ENCODE measurements around the gene HEBP1.
A peak's percentile ranks its signal among the peaks of the same experiment; 100 is the strongest.
"Not testable (repeated sequence)": the region's sequence is repeated elsewhere in the genome, so short reads cannot be mapped to it uniquely, and the experiment has no call there.

Gene HEBP1, protein sequence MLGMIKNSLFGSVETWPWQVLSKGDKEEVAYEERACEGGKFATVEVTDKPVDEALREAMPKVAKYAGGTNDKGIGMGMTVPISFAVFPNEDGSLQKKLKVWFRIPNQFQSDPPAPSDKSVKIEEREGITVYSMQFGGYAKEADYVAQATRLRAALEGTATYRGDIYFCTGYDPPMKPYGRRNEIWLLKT

DNA sequence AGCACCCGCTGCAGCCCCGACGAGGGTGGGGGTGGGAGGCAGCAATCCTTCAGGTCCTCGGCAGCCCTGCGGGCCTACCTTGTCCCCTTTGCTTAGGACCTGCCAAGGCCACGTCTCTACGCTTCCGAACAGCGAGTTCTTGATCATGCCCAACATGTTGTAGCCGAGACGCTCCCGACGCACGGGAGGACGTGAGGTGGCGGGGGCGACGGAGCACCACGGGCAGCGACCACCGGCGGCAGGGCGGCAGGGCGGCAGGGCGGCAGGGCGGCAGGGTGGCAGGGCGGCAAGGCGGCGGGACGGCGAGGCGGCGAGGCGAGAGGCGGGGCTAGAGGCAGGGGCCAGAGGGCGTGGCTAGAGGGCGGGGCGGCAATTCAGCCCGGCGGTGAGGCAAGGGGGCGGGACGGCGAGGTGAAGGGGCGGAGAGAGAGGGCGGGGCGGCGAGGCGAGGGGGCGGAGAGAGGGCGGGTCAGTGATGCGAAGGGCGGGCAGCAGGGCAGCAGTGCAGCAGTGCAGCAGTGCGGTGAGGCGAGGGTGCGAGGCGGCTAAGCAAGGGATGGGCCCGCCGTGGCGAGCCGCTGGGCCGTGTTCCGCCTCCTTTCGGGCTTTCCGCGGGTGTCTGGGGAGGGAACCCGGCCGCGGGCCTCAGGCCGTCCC lies at the start of gene HEBP1:
Gene HEBP1 (minus strand): TSS at position 307 of the 657 bp plus-strand sequence. CDS start 151 bp downstream, at position 156.
- peak; percentile 81 for DNase-seq

DNA sequence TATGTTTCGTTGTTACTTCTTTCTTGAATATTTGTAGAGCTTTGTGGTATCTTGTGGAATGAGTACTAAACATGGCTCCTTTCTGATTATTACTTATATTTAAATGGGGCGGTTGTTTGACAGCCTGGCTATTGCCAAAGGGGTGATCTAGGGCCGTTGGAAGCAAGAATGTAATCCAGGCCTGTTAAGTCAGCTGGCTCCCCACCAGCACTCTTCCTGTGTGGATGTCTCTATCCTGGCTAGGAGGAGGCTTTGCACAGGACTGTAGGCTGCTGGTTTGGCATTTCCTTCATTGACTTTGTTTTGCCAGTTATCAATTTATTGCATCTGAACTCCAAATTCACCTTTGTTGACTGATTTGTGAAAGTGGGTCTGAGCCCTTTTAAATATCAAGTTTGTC lies 49.8 kb upstream of the HEBP1 start:
- DNase-seq: no peak

DNA sequence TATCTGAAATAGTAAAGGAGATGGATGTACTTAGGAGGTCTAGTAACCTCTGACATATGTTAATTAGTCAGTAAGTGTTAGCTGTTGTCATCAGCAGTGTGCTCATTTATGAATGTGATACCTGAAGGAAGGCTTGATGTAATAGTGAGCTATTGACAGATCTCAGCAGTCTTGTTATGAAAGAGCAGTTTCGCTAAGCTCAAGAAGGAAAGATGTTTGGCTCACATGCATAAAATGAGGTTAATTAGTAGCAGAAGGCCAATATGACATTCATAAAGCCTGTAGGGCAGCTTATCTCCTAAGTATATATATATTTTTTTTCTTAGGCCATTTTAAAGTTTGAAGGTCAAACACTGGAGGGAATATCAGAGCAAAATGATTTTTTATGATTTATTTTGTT lies 46.9 kb upstream of the HEBP1 start:
- no peak for DNase-seq

DNA sequence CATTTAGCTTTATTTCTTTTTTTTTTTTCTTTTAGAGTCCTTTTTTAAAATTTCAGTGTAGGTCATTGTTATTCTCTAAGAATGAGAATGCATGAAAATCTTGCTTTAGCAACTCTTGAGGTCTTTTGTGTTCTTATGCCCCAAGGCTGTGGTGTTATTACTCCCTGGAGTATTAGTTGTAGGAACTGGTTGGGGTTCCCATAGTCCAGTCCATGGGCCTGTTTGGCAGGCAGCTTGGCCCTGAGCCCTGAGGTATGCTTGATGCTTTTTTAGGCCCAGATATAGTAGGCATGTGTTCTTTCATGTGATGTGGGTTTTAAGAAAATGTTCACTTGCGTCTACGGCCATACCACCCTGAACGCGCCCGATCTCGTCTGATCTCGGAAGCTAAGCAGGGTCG lies 45.8 kb upstream of the HEBP1 start:
- DNase-seq: no peak

DNA sequence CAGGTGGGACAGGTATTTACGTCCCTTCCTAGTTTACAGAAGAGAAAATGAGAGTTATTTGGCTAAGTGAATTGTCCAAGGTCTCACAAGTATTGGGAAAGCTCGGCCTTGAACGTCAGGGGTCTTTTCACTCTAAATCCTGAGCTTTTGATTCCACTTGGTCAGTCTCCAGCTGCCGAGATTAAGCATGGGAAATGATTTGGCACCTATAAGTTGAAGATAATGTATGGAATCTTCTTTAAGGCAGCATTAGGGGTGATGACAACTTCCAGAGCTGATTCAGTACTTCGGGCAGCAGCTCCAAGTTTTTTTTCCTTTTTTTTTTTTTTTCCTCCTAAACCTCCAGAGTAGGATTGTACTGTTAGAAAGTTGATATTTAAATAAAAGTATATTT lies 44.8 kb upstream of the HEBP1 start:
- no peak for DNase-seq

DNA sequence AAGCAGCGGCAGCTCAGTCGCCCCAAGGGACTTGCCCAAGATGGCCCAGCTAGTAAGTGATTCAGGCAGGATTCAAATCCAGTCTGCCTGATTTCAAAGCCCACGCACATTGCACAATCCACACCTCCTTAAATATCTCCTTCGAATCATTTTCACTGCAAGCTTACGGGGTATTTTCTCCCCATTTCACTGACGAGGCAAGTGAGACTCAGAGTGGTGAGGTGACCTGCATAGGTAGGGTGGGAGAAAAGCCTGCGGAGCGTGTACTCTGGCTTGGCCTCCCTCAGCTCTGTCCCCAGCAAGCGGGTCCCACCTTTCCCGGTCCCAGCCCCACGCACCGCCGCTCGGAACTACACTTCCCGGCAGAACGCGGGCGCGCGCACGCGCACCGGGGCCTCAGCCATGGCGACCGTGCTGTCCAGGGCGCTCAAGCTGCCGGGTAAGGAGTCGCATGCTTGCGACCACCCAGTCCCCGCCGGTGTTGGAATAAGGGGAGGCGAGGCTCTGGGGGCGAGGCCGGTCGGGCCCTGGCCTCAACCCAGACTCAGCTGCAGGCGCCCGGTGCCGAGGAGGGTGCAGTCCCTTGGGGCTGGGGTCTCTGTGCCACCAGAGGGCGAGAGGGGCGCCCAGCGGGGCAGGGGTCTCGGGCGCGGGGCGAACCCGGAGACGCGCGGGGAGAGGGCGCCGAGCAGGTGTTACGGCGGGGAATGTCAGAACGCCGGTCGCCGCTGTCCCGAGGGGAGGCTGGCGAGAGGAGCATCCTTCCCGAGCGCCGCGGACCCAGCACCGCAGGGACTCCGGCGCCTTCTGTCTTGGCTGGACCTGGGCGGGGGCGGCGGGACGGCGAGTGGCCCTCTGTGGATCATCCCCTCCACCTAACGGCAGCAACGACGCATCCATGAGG lies 44.2 kb upstream of the HEBP1 start, which contains the start of gene FAM234B:
Gene FAM234B (plus strand): TSS at position 380 of the 904 bp plus-strand sequence. CDS start 23 bp downstream, at position 403.
- peak; percentile 75 for DNase-seq

DNA sequence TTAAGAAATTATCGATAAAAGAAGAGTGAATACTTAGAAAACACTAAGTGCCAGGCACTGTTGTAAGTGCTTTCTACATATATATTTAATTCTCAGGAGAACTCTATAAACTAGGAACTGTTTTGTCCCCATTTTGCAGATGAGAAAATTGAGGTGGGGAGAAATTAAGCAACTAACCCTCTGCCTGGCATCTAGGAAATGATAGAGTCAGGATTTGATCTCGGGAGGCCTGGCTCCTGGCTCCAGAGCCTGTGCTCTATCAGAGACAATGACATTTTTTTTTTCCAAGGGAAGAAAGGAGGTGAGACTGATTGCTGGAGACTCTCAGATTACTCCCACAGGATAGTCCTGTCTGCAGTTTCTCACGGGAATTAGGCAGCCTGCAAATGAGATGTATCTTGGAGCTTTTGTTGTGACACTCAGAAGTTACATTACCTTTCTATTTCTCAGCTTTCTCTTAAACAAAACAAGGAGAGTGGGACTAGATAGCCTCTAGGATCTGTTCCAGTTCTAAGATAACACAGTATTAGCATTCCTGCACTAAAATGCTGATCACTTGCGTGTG lies 42.7 kb upstream of the HEBP1 start:
- DNase-seq: no peak

DNA sequence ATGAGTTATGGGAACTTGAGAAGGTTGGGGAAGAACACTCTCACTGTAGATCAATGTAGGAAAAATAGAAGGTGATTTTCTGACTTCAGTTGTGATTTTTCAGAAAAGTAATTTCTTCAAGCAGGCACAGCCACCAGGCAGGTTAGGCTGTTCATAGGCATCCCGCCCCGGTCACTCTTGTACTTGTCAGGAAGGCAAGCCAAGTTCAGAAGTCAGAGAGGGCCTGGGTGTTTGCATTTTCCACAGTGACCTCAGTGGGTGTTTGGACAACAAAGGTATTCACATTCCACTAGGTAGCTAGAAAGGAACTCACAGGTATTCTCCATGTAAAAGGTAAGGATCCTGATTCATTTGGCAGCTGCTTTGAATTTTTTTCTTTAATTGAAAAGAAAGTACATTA lies 41.2 kb upstream of the HEBP1 start:
- DNase-seq: no peak

DNA sequence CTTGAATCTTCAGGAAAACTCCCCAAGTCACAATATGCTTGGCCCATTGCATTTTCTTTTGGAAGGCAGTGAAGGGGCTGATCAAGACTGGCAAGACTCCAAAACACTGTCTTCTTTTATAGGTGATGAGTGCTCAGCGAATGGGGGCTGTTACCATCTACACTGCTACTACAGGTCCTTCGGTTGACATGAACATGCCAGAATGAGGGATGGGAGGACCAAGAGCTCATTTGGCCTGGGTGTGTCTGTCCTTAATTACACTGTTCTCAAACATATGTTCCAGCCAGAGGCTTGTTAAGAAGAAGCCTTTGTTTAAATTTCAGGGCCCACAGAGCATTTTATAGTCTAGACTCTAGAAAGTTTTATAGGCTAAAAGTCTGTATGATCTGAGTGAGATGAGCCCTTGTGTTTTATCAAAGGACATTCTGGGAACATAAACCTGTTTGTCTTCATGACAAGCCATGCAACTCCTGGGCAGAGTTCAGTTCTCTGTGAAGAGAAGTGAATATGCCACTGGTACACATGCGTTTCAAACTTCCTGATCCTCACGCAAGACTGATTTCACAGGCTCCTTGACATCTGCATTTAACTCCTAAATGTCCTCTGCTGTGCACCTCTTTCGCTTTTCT lies 39.4 kb upstream of the HEBP1 start:
- no peak for DNase-seq

DNA sequence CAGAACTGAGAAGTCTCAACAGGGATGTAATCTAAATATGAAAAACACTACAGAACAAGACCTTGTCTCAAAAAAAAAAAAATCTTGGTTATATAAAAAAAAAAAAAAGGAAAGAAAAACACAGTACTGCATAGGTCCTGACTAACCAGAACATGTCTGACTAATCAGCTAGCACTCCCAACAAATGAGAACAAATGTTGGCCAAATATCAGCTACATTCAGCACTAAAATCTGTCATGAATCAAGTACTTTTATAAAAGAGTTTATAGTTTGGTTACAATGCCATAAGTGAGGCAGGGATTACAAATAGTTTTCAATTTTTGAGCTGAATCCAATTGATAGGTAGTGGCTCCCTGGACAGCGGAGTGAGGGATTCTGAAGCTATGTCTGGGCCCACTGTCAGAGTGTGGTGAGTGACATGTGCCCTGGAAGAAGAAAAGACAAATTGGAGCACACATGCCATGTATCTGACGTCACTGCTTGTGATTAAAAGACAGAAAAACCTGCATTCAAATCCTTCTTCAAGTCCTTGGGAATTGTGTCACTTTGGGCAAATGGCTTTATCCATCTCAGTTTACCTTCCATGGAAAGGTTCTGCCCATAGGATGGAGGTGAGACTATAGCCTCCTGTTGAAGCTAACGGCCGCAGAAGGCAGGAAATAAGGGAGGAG lies 38.6 kb upstream of the HEBP1 start:
- DNase-seq: no peak

DNA sequence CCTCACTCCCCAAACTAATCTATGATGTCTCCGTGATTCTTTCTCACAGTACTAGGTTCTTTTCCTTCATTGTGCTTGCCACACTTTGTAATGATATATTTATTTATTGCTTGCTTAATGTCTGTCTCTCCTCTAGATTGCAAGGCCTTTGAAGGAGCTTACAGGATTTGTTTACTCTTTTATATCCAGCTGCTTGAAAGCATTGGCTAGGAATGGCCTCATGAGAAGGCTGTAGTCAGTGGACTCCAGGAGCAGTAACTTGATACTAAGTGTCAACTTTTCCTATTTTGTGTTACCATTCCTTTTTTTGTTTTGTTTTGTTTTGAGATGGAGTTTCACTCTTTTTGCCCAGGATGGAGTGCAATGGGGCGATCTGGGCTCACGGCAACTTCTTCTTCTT lies 36.8 kb upstream of the HEBP1 start:
- no peak for DNase-seq

DNA sequence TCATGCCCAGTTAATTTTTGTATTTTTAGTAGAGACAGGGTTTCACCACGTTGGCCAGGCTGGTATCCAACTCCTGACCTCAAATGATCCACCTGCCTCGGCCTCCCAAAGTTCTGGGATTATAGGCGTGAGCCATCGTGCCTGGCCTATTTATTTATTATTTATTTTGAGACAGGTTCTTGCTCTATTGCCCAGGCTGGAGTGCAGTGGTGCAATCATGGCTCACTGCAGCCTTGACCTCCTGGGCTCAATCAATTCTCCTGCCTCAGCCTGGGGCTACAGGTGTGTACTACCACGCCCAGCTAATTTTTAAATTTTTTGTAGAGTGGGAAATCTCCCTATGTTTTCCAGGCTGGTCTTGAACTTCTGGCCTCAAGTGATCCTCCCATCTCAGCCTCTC lies 35.3 kb upstream of the HEBP1 start:
- not testable (repeated sequence) for DNase-seq

DNA sequence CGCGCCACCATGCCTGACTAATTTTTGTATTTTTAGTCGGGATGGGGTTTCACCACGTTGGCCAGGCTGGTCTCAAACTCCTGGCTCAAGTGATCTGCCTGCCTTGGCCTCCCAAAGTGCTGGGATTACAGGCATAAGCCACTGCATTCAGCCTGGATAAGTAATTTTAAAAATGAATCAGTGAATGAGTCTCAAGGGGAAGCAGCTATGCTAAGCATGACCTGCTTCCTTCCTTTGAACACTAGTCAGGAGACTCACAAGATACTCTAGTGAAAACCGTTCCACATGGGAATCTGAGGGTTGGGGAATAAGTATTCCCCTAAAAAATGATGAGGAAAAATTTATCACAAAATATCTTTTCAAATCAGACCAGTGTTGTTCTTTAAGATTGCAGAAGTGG lies 33.4 kb upstream of the HEBP1 start:
- no peak for DNase-seq

DNA sequence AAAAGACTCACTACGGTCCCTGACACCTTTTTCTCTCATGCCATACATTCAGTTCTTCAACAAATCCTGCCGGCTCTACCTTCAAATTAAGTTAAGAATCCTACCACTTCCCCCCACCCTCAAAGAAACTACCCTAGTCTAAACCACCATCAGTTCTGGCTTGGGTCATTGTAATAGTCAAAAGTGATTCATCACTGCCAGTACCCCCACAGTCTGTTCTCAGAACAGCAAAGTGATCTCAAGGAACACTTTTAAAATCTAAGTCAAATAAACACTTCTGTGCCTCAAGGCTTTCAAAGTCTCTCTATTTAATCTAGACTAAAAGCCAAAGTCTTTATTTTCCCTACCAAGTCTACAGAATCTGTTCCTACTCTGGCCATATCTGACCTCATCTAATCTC lies 32.1 kb upstream of the HEBP1 start:
- no peak for DNase-seq

DNA sequence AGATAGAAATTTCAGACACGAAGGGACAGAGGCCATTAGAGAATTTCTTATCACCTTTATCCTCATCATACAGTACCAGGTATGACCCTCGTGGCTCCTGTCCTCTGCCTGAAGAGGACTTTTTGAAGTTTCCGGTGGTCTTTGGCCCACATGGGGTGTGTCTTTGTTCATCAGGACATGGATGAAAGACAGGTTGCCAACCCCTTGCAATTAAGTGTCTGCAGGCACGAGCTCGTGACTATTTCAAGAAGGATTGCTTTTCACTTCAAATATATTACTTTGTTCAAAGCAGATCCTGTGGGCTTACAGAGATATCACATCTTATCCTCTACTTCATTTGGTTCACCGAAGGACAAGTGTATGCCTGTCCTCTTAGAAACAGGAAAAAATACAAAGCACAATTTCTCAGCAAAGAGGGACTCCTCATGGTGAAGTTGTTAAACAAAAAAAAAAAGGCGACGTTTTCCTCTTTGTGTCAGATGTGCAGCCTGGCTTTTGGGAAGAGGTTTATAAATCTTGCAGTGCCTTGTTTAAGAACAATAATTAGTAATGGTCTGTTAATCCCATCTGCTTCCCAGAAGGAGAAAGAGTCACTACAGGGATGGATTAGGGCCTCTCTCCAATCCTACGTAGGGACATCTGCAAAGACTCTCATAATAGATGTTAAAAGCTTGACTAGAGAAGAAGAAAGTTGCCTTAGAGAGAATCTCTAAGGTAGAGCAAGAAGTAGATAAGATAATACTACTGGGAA lies 30.7 kb upstream of the HEBP1 start:
- DNase-seq: no peak

DNA sequence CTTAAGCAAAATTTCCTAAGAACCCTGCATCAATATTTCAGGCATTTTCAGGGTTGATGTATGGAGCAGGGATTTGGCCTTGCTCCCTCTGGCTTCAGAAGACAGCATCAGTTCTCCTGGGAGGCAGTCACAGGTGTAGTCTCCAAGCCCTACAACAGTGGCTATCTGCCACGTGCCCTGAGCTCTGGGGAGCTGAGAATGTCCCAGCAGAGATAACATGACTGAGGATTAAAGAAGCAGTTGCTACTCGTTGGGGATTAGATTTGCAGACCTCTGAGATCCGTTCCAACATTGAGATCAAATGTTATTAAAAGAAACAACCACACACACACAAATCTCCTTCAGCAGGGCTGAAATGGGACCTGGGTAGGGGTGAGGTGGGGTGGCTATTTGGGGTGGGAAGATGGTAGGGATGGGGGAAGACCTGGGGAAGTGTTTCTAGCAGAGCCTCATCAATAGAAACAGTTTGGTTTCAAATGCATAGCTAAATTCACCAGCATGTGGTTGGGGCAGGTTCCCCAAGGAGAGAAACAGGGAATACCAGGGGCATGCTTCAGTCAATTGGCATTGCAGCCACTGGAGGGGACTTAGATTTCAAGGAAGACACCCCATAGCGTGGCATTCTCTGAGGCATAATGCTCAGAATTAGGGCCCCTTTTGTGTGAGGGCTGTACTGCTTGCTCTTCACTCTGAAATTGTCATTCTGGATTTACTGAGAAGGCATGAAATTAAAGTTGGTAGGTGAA lies 28.9 kb upstream of the HEBP1 start:
- no peak for DNase-seq

DNA sequence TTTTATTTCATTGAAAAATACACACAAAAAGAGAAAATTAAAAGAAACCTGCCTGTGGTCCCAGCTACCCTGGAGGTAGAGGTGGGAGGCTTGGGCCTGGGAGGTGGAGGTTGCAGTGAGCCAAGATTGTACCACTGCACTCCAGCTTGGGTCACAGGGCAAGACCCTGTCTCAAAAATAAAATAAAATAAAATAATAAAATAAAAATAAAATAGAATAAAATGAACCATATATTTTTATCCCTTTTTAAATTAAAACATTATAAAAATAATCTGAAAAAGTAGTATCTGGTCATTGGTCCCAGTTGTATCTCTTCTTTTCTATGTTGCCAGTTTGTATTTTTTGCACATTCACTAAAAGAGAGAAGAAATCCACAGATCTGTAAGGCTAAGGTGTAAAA lies 27.4 kb upstream of the HEBP1 start:
- no peak for DNase-seq

DNA sequence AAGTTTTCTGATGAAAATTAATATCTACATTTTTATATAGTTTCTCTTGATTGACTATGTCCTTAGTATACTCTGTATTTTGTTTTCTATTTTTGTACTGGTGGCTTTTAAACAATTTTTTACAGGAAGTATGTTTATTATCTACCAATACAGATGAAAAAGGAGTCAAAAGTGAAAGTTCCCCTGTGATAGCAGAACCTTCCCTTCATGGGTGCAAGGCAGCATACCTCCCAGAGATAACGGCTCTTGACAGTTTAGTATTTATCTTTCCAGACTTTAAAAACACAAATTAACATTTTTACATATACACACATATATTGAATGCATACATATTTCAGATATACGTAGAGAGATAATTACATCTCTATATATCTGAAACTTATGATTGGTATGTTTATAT lies 27.0 kb upstream of the HEBP1 start:
- no peak for DNase-seq

DNA sequence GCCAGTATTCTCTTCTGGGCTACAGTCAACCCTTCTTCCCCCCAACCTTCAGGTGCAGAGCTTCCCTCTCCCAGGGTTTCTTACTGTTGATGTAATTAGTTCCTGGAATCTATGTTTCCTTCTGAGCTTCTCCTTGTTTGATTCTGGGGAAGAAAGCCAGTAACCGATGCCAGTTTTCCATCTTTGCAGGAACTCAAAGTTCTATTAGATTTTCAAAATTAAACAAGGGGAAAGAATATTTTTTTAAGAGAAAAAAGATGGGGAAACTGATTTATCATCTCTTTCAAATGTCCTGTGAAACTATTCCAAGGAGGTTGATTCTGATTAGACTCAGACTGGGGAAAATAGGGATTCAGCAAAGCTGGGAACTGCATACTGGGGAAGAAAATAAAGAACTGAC lies 26.2 kb upstream of the HEBP1 start:
- DNase-seq: no peak

DNA sequence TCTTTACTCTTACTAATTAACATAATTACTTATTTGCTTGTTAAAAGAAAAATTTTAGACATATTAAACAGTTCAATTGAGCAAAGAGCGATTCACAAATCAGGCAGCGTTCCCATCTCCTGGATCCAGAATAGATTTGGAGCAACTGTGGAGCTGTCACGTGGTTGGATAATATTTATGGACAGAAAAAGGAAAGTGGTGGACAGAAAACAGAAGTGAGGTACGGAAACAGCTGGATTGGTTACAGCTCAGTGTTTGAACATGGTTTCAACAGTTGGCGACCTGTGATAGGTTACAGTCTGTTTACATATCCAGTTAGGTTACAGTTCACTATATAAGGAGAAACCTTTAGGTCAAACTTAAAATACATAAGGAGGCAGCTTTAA lies 24.5 kb upstream of the HEBP1 start:
- no peak for DNase-seq
